ENCODE results near the gene TLE2.

DNA sequence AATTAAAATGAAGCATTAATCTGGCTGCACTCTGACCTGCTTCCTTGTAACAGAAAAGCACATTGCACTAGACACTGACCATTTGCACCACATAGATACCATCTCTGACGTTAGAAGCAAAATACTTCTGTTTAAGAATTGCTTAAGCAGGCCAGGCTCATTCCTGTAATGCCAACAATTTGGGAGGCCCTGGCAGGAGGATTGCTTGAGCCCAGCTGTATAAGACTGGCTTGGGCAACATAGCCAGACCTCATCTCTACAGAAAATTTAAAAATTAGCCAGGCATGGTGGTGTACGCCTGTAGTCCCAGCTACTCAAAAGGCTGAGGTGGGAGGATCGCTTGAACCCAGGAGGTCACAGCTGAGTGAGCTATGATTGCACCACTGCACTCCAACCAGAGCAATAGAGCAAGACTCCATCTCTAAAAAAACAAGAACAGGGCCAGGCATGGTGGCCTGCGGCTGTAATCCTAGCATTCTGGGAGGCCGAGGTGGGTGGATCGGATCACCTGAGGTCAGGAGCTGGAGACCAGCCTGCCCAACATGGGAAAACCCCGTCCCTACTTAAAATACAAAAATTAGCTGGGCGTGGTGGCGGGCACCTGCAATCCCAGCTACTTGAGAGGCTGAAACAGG lies 58.8 kb downstream of the TLE2 start:
- TF ChIP-seq, protein P1, sequence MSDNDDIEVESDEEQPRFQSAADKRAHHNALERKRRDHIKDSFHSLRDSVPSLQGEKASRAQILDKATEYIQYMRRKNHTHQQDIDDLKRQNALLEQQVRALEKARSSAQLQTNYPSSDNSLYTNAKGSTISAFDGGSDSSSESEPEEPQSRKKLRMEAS (IDR thresholded peaks at IDR 0.05) = no peak
- TF ChIP-seq TCF12 (IDR thresholded peaks at IDR 0.05; ENCODE audit: low read depth) (no peak), EP300 (IDR thresholded peaks at IDR 0.05; ENCODE audit: borderline replicate concordance) (no peak), RAD21 (IDR thresholded peaks at IDR 0.05; ENCODE audit: low read depth) (no peak), ZBTB7A (IDR thresholded peaks at IDR 0.05; ENCODE audit: low read depth) (no peak), YY1 (IDR thresholded peaks at IDR 0.05; ENCODE audit: low read depth) (no peak), CREB1 (IDR thresholded peaks at IDR 0.05; ENCODE audit: low read depth) (no peak), TEAD4 (IDR thresholded peaks at IDR 0.05) (no peak), TAF1 (IDR thresholded peaks at IDR 0.05; ENCODE audit: low read depth) (no peak), CEBPB (IDR thresholded peaks at IDR 0.05) (no peak), EGR1 (IDR thresholded peaks at IDR 0.05) (no peak)
- TF ChIP-seq, protein P2, sequence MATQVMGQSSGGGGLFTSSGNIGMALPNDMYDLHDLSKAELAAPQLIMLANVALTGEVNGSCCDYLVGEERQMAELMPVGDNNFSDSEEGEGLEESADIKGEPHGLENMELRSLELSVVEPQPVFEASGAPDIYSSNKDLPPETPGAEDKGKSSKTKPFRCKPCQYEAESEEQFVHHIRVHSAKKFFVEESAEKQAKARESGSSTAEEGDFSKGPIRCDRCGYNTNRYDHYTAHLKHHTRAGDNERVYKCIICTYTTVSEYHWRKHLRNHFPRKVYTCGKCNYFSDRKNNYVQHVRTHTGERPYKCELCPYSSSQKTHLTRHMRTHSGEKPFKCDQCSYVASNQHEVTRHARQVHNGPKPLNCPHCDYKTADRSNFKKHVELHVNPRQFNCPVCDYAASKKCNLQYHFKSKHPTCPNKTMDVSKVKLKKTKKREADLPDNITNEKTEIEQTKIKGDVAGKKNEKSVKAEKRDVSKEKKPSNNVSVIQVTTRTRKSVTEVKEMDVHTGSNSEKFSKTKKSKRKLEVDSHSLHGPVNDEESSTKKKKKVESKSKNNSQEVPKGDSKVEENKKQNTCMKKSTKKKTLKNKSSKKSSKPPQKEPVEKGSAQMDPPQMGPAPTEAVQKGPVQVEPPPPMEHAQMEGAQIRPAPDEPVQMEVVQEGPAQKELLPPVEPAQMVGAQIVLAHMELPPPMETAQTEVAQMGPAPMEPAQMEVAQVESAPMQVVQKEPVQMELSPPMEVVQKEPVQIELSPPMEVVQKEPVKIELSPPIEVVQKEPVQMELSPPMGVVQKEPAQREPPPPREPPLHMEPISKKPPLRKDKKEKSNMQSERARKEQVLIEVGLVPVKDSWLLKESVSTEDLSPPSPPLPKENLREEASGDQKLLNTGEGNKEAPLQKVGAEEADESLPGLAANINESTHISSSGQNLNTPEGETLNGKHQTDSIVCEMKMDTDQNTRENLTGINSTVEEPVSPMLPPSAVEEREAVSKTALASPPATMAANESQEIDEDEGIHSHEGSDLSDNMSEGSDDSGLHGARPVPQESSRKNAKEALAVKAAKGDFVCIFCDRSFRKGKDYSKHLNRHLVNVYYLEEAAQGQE (IDR thresholded peaks at IDR 0.05; ENCODE audit: low read depth) = no peak

All from Ishikawa (cell line).